PC-9 (cell line): ENCODE results near the gene CACNA1E.

Experiments
- EZH2 ChIP-seq: fragments of 200-600 bp; sonication (generic); IDR thresholded peaks from 2 replicates; pipeline ENCODE4 v1.8.0; 2017; ENCODE audit warnings: antibody characterized with exemption, low read depth
- TF ChIP-seq, protein P1 (sequence below): fragments of 200-600 bp; sonication (generic); conservative IDR thresholded peaks from 2 replicates; pipeline ENCODE4 v1.6.1; 2017; ENCODE audit warnings: mixed run types, antibody characterized with exemption, mild to moderate bottlenecking, moderate library complexity

DNA sequence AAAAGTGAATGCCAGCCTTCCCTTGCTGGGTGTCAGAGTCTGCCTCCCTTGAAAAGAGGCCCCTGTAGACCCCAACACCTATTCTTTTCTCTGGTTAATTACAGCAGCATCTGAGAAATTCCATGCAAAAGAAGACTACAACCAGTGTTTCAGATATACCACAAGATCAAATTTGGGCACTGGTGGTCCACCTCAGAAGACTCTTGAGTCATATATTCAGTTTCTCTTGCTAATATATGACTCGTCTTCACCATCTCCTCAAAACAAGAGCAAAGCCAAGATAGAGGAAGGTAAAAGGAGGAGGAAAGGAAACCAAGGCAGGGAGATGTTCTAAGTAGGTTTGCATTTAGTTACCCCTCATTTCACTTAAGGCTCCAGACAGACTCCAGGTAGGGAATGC, 318.3 kb downstream of the CACNA1E start:
- TF ChIP-seq, protein P1, sequence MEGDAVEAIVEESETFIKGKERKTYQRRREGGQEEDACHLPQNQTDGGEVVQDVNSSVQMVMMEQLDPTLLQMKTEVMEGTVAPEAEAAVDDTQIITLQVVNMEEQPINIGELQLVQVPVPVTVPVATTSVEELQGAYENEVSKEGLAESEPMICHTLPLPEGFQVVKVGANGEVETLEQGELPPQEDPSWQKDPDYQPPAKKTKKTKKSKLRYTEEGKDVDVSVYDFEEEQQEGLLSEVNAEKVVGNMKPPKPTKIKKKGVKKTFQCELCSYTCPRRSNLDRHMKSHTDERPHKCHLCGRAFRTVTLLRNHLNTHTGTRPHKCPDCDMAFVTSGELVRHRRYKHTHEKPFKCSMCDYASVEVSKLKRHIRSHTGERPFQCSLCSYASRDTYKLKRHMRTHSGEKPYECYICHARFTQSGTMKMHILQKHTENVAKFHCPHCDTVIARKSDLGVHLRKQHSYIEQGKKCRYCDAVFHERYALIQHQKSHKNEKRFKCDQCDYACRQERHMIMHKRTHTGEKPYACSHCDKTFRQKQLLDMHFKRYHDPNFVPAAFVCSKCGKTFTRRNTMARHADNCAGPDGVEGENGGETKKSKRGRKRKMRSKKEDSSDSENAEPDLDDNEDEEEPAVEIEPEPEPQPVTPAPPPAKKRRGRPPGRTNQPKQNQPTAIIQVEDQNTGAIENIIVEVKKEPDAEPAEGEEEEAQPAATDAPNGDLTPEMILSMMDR = no peak
- TF ChIP-seq EZH2 = no peak
